Parathyroid adenoma (tissue), 2 donors: ENCODE data around the gene PEMT.
"Not testable (repeated sequence)": the region's sequence is repeated elsewhere in the genome, so short reads cannot be mapped to it uniquely, and the experiment has no call there.

Experiments used
- H2AFZ ChIP-seq: fragments of 300-600 bp; sonication (generic); one replicate; pipeline ENCODE4 v1.7.0; 2017; ENCODE audit warnings: antibody characterized with exemption, mild to moderate bottlenecking
- H3K27ac ChIP-seq: fragments of 300-600 bp; sonication (generic); one replicate; pipeline ENCODE4 v1.7.0; 2017
- H3K27me3 ChIP-seq: fragments of 300-600 bp; sonication (generic); one replicate; pipeline ENCODE4 v1.7.0; 2017; ENCODE audit warnings: low read length; ENCODE audit not compliant: control insufficient read depth, insufficient read depth
- H3K36me3 ChIP-seq: fragments of 300-600 bp; sonication (generic); one replicate; pipeline ENCODE4 v1.7.0; 2017; ENCODE audit warnings: low read length; ENCODE audit not compliant: control insufficient read depth, insufficient read depth
- H3K4me1 ChIP-seq: fragments of 300-600 bp; sonication (generic); one replicate; pipeline ENCODE4 v1.7.0; 2017; ENCODE audit warnings: control low read depth
- H3K4me2 ChIP-seq: fragments of 300-600 bp; sonication (generic); one replicate; pipeline ENCODE4 v1.7.0; 2017; ENCODE audit warnings: low read length
- H3K4me3 ChIP-seq: fragments of 300-600 bp; sonication (generic); one replicate; pipeline ENCODE4 v1.7.0; 2017; ENCODE audit warnings: low read depth, low read length
- H3K79me2 ChIP-seq: fragments of 300-600 bp; sonication (generic); one replicate; pipeline ENCODE4 v1.7.0; 2017; ENCODE audit warnings: control low read depth
- H3K9ac ChIP-seq: fragments of 300-600 bp; sonication (generic); one replicate; pipeline ENCODE4 v1.7.0; 2017; ENCODE audit warnings: mild to moderate bottlenecking
- H3K9me3 ChIP-seq: fragments of 300-600 bp; sonication (generic); one replicate; pipeline ENCODE4 v1.7.0; 2017; ENCODE audit warnings: low read length; ENCODE audit not compliant: control insufficient read depth
- TF ChIP-seq, protein P1 (sequence below): fragments of 300-600 bp; sonication (generic); IDR thresholded peaks from one replicate; pipeline ENCODE4 v1.7.0; 2017; ENCODE audit warnings: antibody characterized with exemption, mild to moderate bottlenecking
- donor health status: primary hyperparathyroidism.

PEMT gene, protein sequence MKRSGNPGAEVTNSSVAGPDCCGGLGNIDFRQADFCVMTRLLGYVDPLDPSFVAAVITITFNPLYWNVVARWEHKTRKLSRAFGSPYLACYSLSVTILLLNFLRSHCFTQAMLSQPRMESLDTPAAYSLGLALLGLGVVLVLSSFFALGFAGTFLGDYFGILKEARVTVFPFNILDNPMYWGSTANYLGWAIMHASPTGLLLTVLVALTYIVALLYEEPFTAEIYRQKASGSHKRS

DNA sequence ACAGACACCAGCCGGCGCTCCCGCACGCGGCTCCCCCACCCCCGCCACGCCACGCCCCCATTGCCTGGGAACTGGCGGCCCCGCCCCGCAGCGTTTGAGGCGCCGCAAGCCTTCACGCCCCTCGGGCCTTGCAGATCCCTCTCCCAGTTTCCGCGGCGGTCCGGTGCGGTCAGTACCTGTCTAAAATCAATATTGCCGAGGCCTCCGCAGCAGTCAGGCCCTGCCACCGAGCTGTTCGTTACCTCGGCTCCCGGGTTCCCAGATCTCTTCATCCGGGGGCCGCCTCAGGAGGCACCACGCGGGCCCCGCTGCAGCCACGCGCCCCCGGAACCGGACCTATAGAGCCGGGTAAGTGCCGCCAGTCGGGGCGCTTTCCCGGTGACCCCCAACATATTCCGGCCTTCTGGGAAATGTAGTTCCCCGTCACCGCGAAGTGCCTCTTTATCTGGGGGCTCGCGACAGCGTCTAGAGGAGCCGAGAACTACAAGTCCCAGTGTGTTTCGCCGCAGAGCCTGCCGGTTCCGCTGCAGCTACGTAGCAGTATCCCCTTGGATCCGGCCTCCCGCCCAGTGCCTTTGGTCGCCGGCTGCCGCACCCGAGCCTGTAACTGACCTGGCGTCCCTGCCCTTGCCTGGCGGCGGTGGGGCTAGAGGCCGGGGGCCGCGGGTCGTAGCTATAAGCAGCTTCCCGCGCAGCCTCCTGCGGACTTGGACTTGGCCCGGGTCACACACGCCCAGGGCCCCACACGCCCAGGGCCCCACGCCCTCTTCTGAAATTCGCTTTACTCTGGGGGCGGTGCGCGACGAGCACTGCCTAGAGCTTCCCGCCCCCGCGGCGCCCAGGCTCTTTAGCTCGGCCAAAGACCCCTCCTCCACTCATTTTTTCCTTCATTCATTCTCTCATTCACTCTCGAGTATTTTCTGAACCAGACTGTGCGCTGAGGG is at the start of gene PEMT:
Gene PEMT (minus strand): TSS at position 354 of the 944 bp plus-strand sequence. CDS start 82 bp downstream, at position 272.
- peak within 1 kb of the TSS; percentile 96 for H3K4me2 ChIP-seq
- no peaks in the 10 kb centered on the region for H3K79me2 ChIP-seq
- H3K36me3 ChIP-seq = no peaks in the 10 kb centered on the region
- H2AFZ ChIP-seq = peak within 1 kb of the TSS; percentile 94
- peaks cover 8% of the 10 kb centered on the region for H3K4me1 ChIP-seq
- TF ChIP-seq, protein P1, sequence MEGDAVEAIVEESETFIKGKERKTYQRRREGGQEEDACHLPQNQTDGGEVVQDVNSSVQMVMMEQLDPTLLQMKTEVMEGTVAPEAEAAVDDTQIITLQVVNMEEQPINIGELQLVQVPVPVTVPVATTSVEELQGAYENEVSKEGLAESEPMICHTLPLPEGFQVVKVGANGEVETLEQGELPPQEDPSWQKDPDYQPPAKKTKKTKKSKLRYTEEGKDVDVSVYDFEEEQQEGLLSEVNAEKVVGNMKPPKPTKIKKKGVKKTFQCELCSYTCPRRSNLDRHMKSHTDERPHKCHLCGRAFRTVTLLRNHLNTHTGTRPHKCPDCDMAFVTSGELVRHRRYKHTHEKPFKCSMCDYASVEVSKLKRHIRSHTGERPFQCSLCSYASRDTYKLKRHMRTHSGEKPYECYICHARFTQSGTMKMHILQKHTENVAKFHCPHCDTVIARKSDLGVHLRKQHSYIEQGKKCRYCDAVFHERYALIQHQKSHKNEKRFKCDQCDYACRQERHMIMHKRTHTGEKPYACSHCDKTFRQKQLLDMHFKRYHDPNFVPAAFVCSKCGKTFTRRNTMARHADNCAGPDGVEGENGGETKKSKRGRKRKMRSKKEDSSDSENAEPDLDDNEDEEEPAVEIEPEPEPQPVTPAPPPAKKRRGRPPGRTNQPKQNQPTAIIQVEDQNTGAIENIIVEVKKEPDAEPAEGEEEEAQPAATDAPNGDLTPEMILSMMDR = no peak
- H3K9ac ChIP-seq = peak within 1 kb of the TSS; percentile 81
- H3K27ac ChIP-seq = peak within 1 kb of the TSS; percentile 87
- no peaks in the 10 kb centered on the region for H3K27me3 ChIP-seq
- H3K9me3 ChIP-seq = no peaks in the 10 kb centered on the region
- peak within 1 kb of the TSS; percentile 72 for H3K4me3 ChIP-seq

DNA sequence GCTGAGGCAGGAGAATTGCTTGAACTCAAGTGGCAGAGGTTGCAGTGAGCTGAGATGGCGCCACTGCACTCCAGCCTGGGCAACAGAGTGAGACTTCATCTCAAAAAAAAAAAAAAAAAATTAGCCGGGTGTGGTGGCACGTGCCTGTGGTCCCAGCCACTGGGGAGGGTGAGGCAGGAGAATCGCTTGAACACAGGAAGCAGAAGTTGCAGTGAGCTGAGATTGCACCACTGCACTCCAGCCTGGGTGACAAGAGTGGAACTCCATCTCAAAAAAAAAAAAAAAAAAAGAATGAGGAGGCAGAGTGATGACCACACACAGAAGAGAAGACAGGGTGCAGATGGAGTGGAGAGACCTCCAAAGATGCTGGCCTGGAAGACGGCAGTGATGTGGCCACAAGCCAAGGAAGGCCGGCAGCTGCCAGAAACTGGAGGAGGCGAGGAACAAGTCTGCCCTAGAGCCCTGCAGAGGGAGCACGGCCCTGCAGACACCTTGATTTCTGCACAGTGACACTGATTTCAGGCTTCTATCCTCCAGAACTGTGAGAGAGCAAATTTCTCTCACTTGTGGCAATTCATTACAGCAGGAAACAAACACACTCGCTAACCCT is 48.3 kb upstream of the PEMT start:
- not testable (repeated sequence) for H3K9ac ChIP-seq, H3K36me3 ChIP-seq, H3K4me2 ChIP-seq, H3K79me2 ChIP-seq, H3K4me1 ChIP-seq, H2AFZ ChIP-seq, H3K4me3 ChIP-seq, H3K9me3 ChIP-seq, H3K27ac ChIP-seq, H3K27me3 ChIP-seq

DNA sequence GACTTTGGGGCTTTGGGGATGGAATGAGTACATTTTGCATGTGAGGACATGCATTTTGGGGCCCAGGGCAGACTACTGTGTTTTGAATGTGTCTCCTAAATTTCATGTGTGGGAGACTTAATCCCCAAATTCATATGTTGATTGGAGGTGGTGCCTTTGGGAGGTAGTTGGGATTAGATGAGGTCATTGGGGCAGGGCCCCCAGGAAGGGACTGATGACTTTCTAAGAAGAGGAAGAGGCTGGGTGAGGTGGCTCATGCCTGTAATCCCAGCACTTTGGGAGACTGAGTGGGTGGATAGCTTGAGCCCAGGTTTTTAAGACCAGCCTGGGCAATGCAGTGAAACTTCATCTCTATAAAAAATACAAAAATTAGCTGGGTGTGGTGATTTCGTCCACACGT is 47.0 kb upstream of the PEMT start:
- Histone ChIP-seq H3K4me3 (no peak overlapping the region), H3K27ac (no peak overlapping the region), H3K9ac (no peak overlapping the region), H2AFZ (no peak overlapping the region), H3K9me3 (no peaks in the 10 kb centered on the region), H3K4me2 (no peak overlapping the region), H3K36me3 (no peaks in the 10 kb centered on the region), H3K79me2 (no peaks in the 10 kb centered on the region), H3K4me1 (no peaks in the 10 kb centered on the region), H3K27me3 (no peaks in the 10 kb centered on the region)
- TF ChIP-seq, protein P1 = no peak

DNA sequence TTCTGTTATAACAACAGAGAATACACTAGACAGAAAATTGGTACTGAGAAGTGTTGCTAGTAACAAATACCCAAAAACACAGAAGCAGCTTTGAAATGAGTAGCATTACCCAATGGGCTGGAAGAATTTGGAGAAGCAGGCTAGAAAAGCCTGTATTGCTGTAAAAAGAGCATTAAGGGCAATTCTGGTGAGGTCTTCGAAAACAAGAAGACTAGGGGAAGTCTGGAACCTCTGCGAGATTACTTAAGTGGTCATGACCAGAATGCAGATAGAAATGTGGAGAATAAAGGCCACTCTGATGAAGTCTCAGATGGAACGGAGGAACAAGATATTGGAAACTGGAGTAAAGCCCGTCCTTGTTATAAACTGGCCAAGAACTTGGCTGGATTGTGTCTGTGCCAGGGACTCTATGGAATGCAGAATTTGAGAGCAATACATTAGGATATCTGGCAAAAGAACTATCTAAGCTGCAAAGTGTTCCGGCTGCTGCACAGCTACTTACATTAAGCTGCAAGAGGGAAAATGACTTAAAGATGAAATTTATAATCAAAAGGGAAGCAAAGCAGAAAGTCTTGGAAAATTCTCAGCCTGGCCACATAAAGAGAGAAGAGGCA is 44.9 kb upstream of the PEMT start:
- H3K27me3 ChIP-seq = no peaks in the 10 kb centered on the region
- no peak overlapping the region for H2AFZ ChIP-seq
- H3K36me3 ChIP-seq = no peaks in the 10 kb centered on the region
- H3K79me2 ChIP-seq = no peaks in the 10 kb centered on the region
- no peak overlapping the region for H3K9ac ChIP-seq
- no peak overlapping the region for H3K27ac ChIP-seq
- H3K4me3 ChIP-seq = no peak overlapping the region
- TF ChIP-seq, protein P1 = no peak
- no peaks in the 10 kb centered on the region for H3K4me1 ChIP-seq
- H3K9me3 ChIP-seq = no peaks in the 10 kb centered on the region
- H3K4me2 ChIP-seq = no peak overlapping the region

DNA sequence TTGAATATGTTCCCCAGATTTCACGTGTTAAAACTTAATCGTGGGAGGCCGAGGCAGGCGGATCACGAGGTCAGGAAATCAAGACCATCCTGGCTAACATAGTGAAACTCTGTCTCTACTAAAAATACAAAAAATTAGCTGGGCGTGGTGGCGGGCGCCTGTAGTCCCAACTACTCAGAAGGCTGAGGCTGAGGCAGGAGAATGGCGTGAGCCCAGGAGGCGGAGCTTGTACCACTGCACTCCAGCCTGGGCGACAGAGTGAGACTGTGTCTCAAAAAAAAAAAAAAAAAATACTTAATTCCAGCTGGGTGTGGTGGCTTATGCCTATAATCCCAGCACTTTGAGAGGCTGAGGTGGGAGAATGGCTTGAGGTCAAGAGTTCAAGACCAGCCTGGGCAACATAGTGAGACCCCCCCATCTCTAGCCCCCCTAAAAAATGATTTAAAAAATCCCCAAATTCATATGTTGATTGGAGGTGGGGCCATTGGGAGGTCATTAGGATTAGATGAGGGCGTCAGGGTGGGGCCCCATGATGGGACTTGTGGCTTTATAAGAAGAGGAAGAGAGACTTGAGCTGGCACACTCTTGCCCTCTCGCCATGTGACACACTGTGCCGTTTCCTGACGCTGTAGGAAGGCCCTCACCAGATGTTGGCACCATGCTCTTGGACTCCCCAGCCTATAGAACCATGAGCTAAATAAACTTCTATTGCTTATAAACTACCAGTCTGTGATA is 44.2 kb upstream of the PEMT start:
- H3K9me3 ChIP-seq, H3K36me3 ChIP-seq, H3K27ac ChIP-seq, H3K79me2 ChIP-seq, H3K27me3 ChIP-seq, H2AFZ ChIP-seq, H3K9ac ChIP-seq, H3K4me3 ChIP-seq, H3K4me1 ChIP-seq, H3K4me2 ChIP-seq: not testable (repeated sequence)
